ENCODE results near the gene NTN5.

DNA sequence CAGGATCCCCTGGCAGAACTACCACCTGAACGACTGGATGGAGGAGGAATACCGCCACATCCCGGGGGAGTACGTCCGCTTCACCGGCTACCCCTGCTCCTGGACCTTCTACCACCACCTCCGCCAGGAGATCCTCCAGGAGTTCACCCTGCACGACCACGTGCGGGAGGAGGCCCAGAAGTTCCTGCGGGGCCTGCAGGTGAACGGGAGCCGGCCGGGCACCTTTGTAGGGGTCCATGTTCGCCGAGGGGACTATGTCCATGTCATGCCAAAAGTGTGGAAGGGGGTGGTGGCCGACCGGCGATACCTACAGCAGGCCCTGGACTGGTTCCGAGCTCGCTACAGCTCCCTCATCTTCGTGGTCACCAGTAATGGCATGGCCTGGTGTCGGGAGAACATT, 30.5 kb upstream of the NTN5 start:
- TF ChIP-seq, protein P1, sequence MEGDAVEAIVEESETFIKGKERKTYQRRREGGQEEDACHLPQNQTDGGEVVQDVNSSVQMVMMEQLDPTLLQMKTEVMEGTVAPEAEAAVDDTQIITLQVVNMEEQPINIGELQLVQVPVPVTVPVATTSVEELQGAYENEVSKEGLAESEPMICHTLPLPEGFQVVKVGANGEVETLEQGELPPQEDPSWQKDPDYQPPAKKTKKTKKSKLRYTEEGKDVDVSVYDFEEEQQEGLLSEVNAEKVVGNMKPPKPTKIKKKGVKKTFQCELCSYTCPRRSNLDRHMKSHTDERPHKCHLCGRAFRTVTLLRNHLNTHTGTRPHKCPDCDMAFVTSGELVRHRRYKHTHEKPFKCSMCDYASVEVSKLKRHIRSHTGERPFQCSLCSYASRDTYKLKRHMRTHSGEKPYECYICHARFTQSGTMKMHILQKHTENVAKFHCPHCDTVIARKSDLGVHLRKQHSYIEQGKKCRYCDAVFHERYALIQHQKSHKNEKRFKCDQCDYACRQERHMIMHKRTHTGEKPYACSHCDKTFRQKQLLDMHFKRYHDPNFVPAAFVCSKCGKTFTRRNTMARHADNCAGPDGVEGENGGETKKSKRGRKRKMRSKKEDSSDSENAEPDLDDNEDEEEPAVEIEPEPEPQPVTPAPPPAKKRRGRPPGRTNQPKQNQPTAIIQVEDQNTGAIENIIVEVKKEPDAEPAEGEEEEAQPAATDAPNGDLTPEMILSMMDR (IDR thresholded peaks at IDR 0.05; ENCODE audit: low read depth, low read length, poor library complexity, severe bottlenecking), result no peak
- no peak for TF ChIP-seq EZH2phosphoT487 (IDR thresholded peaks at IDR 0.05; ENCODE audit: borderline replicate concordance, low read length)
